Suprapubic skin (tissue), 4 donors: ENCODE data around the gene RASGRP3. TPM values are rescaled to one million over a fixed set of nuclear protein-coding genes. Genes with fewer than 3 reads are reported as not detected.

Experiments used
- DNase-seq, 2 donors: peaks; one replicate each; pipeline ENCODE4 v3.0.0-alpha.2; 2019; ENCODE audit warnings: low spot score in 2 of 2
- H3K27ac ChIP-seq: fragments of 200-600 bp; sonication (generic); one replicate; pipeline ENCODE4 v1.5.1; 2019
- H3K27me3 ChIP-seq: fragments of 200-600 bp; sonication (generic); one replicate; pipeline ENCODE4 v1.5.1; 2019
- H3K36me3 ChIP-seq: fragments of 200-600 bp; sonication (generic); one replicate; pipeline ENCODE4 v1.5.1; 2019
- H3K4me1 ChIP-seq: fragments of 200-600 bp; sonication (generic); one replicate; pipeline ENCODE4 v1.5.1; 2019
- H3K4me3 ChIP-seq: fragments of 200-600 bp; sonication (generic); one replicate; pipeline ENCODE4 v1.5.1; 2019; ENCODE audit warnings: mild to moderate bottlenecking
- H3K9me3 ChIP-seq: fragments of 200-600 bp; sonication (generic); one replicate; pipeline ENCODE4 v1.5.1; 2019
- EP300 ChIP-seq: sonication (generic); formaldehyde crosslinking; IDR thresholded peaks from one replicate; pipeline ENCODE4 v1.6.1; 2017; ENCODE audit warnings: antibody characterized with exemption
- POLR2A ChIP-seq, 2 donors: fragments of 450-650 bp; IDR thresholded peaks; one replicate each; pipeline ENCODE4 v1.6.1; 2017; ENCODE audit warnings: antibody characterized with exemption in 2 of 2, mild to moderate bottlenecking in 2 of 2, moderate library complexity in 2 of 2
- POLR2AphosphoS5 ChIP-seq, 3 donors: sonication (generic); formaldehyde crosslinking; IDR thresholded peaks; one replicate each; pipeline ENCODE4 v1.6.1; 2017; ENCODE audit warnings: antibody characterized with exemption in 3 of 3
- WGBS: methylation state at CpG from one replicate; pipeline ENCODE4 v1.1.5; 2018; 5-methylcytosine and 5-hydroxymethylcytosine counted together
- total RNA-seq, 4 donors: library from RNA; depleted of rRNA; stranded (reverse); fragments of >200 nt; gene quantifications; one replicate each; pipeline ENCODE4 v1.1.0, GENCODE V29; 2016
- TF ChIP-seq, protein P1 (sequence below), 2 donors: fragments of 200-600 bp in 1 of 2; fragments of 450-650 bp in 1 of 2; sonication (generic) in 1 of 2; IDR thresholded peaks; one replicate each; pipeline ENCODE4 v1.5.1; 2016 to 2019; ENCODE audit warnings: antibody characterized with exemption in 2 of 2, mild to moderate bottlenecking in 1 of 2, moderate library complexity in 1 of 2

RASGRP3 gene
- total RNA-seq, 4 donors from 2014 or later = 4.1 to 11.1 (median 6.4) TPM

DNA sequence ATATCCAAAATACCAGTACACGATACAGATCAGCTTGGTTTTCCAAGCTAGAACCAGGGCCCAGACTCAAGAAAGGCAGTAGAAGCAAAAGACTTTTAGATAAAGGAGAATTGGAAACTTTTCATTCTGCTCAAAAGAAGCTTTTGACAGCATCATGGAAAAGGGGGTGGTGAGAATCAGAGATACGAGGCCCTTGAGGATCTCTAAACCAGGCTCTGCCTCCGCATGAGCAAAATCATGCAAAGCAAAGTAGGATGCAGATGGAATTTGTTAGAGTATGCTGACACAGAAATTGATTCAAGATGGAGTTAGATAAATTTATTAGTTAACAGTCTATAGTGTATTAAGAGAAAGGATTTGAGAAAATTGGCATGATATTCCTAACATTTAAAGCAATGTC, 82.9 kb downstream of the RASGRP3 start:
- Histone ChIP-seq H3K9me3 (no peaks in the 10 kb centered on the region), H3K36me3 (no peaks in the 10 kb centered on the region), H3K4me3 (no peak overlapping the region), H3K27ac (no peak overlapping the region), H3K4me1 (peaks cover 6% of the 10 kb centered on the region), H3K27me3 (no peaks in the 10 kb centered on the region)
- DNase-seq = no peak
- 76% methylated on average over 3 of the region's 3 CpGs for WGBS
- TF ChIP-seq EP300 (no peak), POLR2A (IDR thresholded peaks at IDR 0.05) (no peak), POLR2AphosphoS5 (IDR thresholded peaks at IDR 0.05) (no peak)
- TF ChIP-seq, protein P1, sequence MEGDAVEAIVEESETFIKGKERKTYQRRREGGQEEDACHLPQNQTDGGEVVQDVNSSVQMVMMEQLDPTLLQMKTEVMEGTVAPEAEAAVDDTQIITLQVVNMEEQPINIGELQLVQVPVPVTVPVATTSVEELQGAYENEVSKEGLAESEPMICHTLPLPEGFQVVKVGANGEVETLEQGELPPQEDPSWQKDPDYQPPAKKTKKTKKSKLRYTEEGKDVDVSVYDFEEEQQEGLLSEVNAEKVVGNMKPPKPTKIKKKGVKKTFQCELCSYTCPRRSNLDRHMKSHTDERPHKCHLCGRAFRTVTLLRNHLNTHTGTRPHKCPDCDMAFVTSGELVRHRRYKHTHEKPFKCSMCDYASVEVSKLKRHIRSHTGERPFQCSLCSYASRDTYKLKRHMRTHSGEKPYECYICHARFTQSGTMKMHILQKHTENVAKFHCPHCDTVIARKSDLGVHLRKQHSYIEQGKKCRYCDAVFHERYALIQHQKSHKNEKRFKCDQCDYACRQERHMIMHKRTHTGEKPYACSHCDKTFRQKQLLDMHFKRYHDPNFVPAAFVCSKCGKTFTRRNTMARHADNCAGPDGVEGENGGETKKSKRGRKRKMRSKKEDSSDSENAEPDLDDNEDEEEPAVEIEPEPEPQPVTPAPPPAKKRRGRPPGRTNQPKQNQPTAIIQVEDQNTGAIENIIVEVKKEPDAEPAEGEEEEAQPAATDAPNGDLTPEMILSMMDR (IDR thresholded peaks at IDR 0.05) = no peak

DNA sequence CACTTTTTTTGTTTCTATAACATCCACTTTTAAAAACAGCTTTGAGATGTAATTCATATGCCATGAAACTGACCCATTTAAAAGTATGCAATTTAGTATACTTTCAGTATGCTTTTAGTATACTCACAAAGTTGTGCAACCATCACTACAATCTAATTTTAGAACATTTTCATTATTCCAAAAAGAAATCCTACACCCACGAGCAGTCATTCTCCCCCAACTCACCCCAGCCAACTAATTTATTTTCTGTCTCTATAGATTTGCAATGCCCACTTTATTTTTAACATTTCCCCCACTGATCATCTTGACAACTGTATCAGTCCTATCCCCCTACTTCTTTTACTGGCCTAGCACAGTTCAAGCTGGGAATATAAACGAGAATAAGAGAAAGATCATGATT, 83.6 kb downstream of the RASGRP3 start:
- H3K9me3 ChIP-seq = no peaks in the 10 kb centered on the region
- no peak overlapping the region for H3K4me3 ChIP-seq
- peaks cover under 1% of the 10 kb centered on the region for H3K4me1 ChIP-seq
- no peaks in the 10 kb centered on the region for H3K27me3 ChIP-seq
- TF ChIP-seq, protein P1 (IDR thresholded peaks at IDR 0.05) = no peak
- TF ChIP-seq POLR2AphosphoS5 (IDR thresholded peaks at IDR 0.05) (no peak), EP300 (no peak), POLR2A (IDR thresholded peaks at IDR 0.05) (no peak)
- WGBS = 64% methylated on average over 2 of the region's 2 CpGs
- H3K36me3 ChIP-seq = no peaks in the 10 kb centered on the region
- no peak overlapping the region for H3K27ac ChIP-seq
- no peak for DNase-seq

DNA sequence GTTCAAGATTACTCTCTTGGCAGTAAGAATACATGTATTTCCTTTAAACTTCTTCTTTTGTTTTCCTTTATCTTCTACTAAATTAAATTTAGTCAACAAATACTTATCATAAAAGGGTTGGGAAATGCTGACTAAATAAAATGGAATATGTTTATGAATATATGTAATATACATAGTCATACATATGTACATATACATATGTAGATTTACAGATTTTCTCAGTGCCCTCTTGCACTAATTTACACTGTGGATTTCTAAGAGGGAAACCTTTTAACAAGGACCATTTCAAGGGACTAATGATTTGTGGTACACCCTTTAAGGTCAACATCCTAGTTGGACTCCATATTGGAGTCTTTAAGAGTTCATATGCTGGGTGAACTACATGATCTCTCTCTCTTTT, 85.4 kb downstream of the RASGRP3 start:
- DNase-seq = no peak
- no peak overlapping the region for H3K4me3 ChIP-seq
- H3K27me3 ChIP-seq = no peaks in the 10 kb centered on the region
- TF ChIP-seq POLR2AphosphoS5 (IDR thresholded peaks at IDR 0.05) (no peak), POLR2A (IDR thresholded peaks at IDR 0.05) (no peak), EP300 (no peak)
- TF ChIP-seq, protein P1 (IDR thresholded peaks at IDR 0.05) = no peak
- H3K4me1 ChIP-seq = no peaks in the 10 kb centered on the region
- H3K27ac ChIP-seq = no peak overlapping the region
- no peaks in the 10 kb centered on the region for H3K9me3 ChIP-seq
- H3K36me3 ChIP-seq = no peaks in the 10 kb centered on the region

DNA sequence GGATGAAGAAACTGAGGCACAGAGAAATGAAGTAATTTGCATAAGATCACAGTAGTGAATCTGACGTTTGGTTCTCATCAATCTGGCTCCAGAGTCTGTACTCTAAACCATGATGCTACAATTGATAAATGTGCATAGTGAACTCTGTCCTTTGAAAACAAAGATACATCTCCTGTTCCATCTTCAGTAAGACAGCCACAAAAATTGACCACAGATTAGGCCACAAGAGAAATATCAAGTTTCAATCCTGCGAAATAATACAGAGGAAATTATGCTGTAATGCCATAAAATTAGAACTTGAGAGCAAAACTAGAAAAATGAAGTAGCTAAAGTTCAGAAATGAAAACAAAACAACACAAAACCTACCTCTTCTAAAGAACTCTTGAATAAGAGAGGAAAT, 94.2 kb downstream of the RASGRP3 start:
- no peak for DNase-seq
- no peaks in the 10 kb centered on the region for H3K9me3 ChIP-seq
- TF ChIP-seq, protein P1 (IDR thresholded peaks at IDR 0.05) = no peak
- TF ChIP-seq POLR2AphosphoS5 (IDR thresholded peaks at IDR 0.05) (no peak), POLR2A (IDR thresholded peaks at IDR 0.05) (no peak), EP300 (no peak)
- no peaks in the 10 kb centered on the region for H3K27me3 ChIP-seq
- no peak overlapping the region for H3K27ac ChIP-seq
- no peak overlapping the region for H3K4me3 ChIP-seq
- 76% methylated on average over 2 of the region's 2 CpGs for WGBS
- H3K4me1 ChIP-seq = no peaks in the 10 kb centered on the region
- no peaks in the 10 kb centered on the region for H3K36me3 ChIP-seq

DNA sequence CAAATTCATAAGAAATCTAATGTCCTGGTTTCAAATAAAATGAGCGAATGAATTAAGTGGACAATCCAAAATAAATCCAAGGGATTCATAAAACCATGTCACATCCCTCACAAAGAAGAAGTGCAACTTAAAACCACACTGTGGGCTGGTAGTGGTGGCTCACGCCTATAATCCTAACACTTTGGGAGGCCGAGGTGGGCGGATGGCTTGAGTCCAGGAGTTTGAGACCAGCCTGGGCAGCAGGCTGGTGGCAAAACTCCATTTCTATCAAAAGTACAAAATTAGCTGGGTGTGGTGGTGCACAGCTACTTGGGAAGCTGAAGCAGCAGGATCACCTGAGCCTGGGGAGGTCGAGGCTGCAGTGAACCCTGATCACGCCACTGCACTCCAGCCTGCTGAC, 97.2 kb downstream of the RASGRP3 start:
- Histone ChIP-seq H3K4me1 (no peaks in the 10 kb centered on the region), H3K27me3 (no peaks in the 10 kb centered on the region), H3K36me3 (no peaks in the 10 kb centered on the region), H3K27ac (no peak overlapping the region), H3K4me3 (no peak overlapping the region), H3K9me3 (no peaks in the 10 kb centered on the region)
- TF ChIP-seq EP300 = no peak
- TF ChIP-seq POLR2AphosphoS5 (IDR thresholded peaks at IDR 0.05) = no peak
- no peak for TF ChIP-seq POLR2A (IDR thresholded peaks at IDR 0.05)
- TF ChIP-seq, protein P1 (IDR thresholded peaks at IDR 0.05) = no peak
- no peak for DNase-seq
- whole genome bisulfite sequencing = 91% methylated on average over 6 of the region's 6 CpGs
